Neutrophil (primary cell): ENCODE data around the gene HOXD4.

ENCODE experiments used
- H3K27ac ChIP-seq: fragments of 200-600 bp; sonication (generic); 2 replicates; pipeline ENCODE4 v1.5.1; 2016; ENCODE audit warnings: mild to moderate bottlenecking, moderate library complexity
- H3K27me3 ChIP-seq: fragments of 200-600 bp; sonication (generic); 2 replicates; pipeline ENCODE4 v1.6.0; 2016; ENCODE audit warnings: mild to moderate bottlenecking
- H3K36me3 ChIP-seq: fragments of 200-600 bp; sonication (generic); 2 replicates; pipeline ENCODE4 v1.5.1; 2017
- H3K4me1 ChIP-seq, 2 experiments: fragments of 200-600 bp in 1 of 2; sonication (generic) in 1 of 2; 1 replicate in 1 of 2; 2 replicates in 1 of 2; pipeline versions ENCODE4 v1.5.1 to v1.6.1; 2013 to 2016; ENCODE audit warnings: low read depth in 1 of 2, low read length in 1 of 2, mild to moderate bottlenecking in 1 of 2, moderate library complexity in 1 of 2; ENCODE audit not compliant: control insufficient read depth in 1 of 2, insufficient read depth in 1 of 2
- H3K4me3 ChIP-seq, 2 experiments: fragments of 200-600 bp in 1 of 2; sonication (generic) in 1 of 2; 1 replicate in 1 of 2; 2 replicates in 1 of 2; pipeline ENCODE4 v1.5.1; 2013 to 2016; ENCODE audit warnings: low read depth in 1 of 2, low read length in 1 of 2, mild to moderate bottlenecking in 1 of 2, moderate library complexity in 1 of 2
- H3K9me3 ChIP-seq: fragments of 200-600 bp; sonication (generic); 2 replicates; pipeline ENCODE4 v1.5.1; 2016
- TF ChIP-seq, protein P1 (sequence below): fragments of 200-600 bp; sonication (generic); IDR thresholded peaks from 2 replicates; pipeline ENCODE4 v1.5.1; 2016; ENCODE audit warnings: antibody characterized with exemption

The HOXD4 gene

DNA sequence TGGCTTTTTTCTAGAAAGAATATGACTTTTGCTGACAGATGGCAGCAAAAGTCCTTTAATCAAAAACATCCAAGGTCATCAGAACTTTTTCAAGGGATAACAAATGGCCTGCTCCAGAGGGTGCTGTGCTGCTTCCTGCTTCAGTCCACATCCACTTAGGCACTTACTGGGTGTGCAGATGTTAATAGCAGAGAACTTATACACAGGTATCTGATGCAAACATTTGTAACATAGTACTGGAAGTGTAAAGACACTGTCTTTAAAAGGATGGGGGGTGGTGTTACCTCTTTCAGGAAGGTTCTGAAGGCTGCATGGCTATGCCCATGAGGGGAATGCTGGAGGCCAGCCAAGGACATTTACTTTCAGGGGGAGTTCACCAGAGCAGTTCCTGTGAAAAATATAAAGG, 16.3 kb upstream of the HOXD4 start:
- H3K27ac ChIP-seq, result no peak overlapping the region
- no peaks in the 10 kb centered on the region for H3K36me3 ChIP-seq
- H3K27me3 ChIP-seq, result peaks cover 100% of the 10 kb centered on the region
- TF ChIP-seq, protein P1, sequence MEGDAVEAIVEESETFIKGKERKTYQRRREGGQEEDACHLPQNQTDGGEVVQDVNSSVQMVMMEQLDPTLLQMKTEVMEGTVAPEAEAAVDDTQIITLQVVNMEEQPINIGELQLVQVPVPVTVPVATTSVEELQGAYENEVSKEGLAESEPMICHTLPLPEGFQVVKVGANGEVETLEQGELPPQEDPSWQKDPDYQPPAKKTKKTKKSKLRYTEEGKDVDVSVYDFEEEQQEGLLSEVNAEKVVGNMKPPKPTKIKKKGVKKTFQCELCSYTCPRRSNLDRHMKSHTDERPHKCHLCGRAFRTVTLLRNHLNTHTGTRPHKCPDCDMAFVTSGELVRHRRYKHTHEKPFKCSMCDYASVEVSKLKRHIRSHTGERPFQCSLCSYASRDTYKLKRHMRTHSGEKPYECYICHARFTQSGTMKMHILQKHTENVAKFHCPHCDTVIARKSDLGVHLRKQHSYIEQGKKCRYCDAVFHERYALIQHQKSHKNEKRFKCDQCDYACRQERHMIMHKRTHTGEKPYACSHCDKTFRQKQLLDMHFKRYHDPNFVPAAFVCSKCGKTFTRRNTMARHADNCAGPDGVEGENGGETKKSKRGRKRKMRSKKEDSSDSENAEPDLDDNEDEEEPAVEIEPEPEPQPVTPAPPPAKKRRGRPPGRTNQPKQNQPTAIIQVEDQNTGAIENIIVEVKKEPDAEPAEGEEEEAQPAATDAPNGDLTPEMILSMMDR, result no peak
- H3K4me1 ChIP-seq, result peaks cover 17 to 28% of the 10 kb centered on the region in 2 experiments
- no peak overlapping the region for H3K4me3 ChIP-seq
- H3K9me3 ChIP-seq, result no peaks in the 10 kb centered on the region

DNA sequence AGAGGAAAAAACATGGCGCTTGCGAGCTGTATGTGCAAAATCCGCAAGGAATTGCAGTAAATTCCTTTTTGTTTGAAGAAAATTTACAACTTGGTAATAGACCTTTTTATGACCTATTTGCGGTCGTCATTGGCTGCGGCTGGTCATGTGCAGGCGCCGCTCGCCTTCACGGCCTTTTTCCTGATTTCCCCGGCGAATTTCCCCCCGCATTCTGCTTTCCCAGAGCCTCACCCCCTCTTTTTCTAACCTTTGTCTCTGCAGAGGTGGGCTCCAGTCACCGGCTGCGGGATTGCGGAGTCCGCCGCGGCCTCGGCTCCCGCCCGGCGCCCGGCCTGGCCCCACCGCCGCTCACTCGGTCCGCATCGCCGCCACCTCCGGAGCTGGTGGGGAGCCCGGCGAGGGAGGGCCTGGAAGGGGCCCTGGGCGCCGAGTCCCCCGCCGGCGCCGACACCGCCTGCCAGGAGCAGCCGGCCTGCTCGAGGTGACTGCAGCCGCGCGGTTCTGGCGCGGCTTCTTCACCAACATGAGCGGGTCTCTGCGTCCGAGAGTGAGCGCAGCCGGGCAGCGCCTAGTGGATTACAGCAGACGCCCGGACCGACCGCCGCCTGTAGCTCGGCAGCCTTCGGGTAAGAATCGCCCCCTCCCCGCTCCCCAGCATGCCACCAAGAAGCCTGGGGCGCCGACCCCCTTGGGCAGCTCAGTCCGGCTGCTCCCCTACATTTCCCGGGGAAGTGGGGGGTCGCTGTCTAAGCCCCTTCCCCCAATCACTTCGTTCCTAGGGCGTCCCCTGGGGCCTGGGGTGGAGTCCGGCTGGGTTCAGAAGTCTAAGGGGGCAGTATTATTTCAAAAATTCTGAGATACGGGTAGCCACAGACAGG, 14.7 kb upstream of the HOXD4 start:
- Histone ChIP-seq H3K4me3 (peak overlapping the region in 1 of 2 experiments; percentile 35), H3K9me3 (no peaks in the 10 kb centered on the region), H3K27ac (no peak overlapping the region), H3K4me1 (peaks cover 17 to 24% of the 10 kb centered on the region in 2 experiments), H3K27me3 (peaks cover 100% of the 10 kb centered on the region), H3K36me3 (no peaks in the 10 kb centered on the region)
- TF ChIP-seq, protein P1, result no peak

DNA sequence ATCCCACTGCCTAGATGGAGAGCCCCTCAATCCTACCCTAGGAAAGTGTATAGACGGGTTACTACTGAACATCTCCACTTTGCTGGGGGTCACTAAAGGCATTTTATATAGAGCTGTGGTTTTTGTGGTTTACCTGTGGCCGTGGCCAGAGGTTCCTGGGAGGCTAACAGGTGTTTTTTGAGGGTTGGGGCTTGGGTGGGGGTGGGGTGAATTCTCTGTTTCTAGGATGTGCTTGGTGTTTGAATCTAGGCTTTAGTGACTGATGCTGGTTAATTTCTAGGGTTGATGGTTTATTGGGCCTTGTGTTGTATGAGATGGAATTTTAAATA, 14.1 kb upstream of the HOXD4 start:
- H3K27me3 ChIP-seq, result peaks cover 100% of the 10 kb centered on the region
- TF ChIP-seq, protein P1, result no peak
- no peak overlapping the region for H3K4me3 ChIP-seq
- peaks cover 13 to 18% of the 10 kb centered on the region in 2 experiments for H3K4me1 ChIP-seq
- H3K9me3 ChIP-seq, result no peaks in the 10 kb centered on the region
- H3K27ac ChIP-seq, result no peak overlapping the region
- no peaks in the 10 kb centered on the region for H3K36me3 ChIP-seq

DNA sequence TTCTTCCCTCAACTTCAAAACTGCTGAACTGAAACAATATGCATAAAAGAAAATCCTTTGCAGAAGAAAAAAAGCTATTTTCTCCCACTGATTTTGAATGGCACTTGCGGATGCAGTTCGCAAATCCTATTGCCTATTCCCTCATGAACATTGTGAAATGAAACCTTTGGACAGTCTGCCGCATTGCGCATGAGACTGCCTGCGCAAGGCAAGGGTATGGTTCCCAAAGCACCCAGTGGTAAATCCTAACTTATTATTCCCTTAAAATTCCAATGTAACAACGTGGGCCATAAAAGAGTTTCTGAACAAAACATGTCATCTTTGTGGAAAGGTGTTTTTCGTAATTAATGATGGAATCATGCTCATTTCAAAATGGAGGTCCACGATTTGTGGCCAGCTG, 13.4 kb upstream of the HOXD4 start:
- TF ChIP-seq, protein P1, result no peak
- Histone ChIP-seq H3K4me1 (peaks cover 10 to 15% of the 10 kb centered on the region in 2 experiments), H3K4me3 (no peak overlapping the region), H3K9me3 (no peaks in the 10 kb centered on the region), H3K36me3 (no peaks in the 10 kb centered on the region), H3K27me3 (peaks cover 100% of the 10 kb centered on the region), H3K27ac (no peak overlapping the region)

DNA sequence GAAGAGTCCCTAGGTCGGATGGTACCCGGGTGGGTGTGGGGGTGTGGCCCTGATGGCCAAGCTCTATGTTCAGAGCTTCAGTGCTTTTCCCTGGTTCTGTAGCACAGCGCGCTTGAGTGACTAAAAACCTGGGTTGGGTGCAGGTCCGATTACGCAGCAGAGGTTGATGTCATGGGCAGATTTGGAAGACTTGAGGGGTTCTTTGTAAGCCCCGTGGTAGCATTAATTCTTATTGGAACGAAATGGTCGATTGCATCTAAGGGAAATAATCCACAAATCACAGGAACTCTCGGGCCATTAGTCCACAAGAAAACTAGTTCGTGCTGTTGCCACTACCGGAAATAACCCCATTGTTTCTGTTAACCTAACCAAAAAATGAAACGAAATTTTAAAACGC, 12.8 kb upstream of the HOXD4 start:
- no peaks in the 10 kb centered on the region for H3K36me3 ChIP-seq
- peaks cover 10 to 15% of the 10 kb centered on the region in 2 experiments for H3K4me1 ChIP-seq
- H3K4me3 ChIP-seq, result no peak overlapping the region
- H3K27me3 ChIP-seq, result peaks cover 100% of the 10 kb centered on the region
- no peaks in the 10 kb centered on the region for H3K9me3 ChIP-seq
- TF ChIP-seq, protein P1, result no peak
- H3K27ac ChIP-seq, result no peak overlapping the region
